SK-N-SH treated with all-trans-retinoic acid at 6 μM for 48 hours (cell line): Measurements from ENCODE around the gene LYPD3.

Experiments used
- ARNTL ChIP-seq: fragments of 450-650 bp; formaldehyde crosslinking; IDR thresholded peaks from 2 replicates; pipeline ENCODE4 v1.5.0; 2020; ENCODE audit warnings: low read depth, mild to moderate bottlenecking, moderate library complexity, borderline replicate concordance
- BACH2 ChIP-seq: fragments of 250-450 bp; sonication (Bioruptor Pico); IDR thresholded peaks from 2 replicates; pipeline ENCODE4 v1.9.0; 2021; ENCODE audit warnings: mild to moderate bottlenecking, borderline replicate concordance
- CSDC2 ChIP-seq: fragments of 250-450 bp; sonication (Bioruptor Pico); IDR thresholded peaks from 2 replicates; pipeline ENCODE4 v1.5.0; 2020; ENCODE audit warnings: mild to moderate bottlenecking, moderate library complexity
- GLIS3 ChIP-seq: fragments of 250-450 bp; sonication (Bioruptor Pico); IDR thresholded peaks from 2 replicates; pipeline ENCODE4 v1.5.0; 2020; ENCODE audit warnings: mild to moderate bottlenecking, moderate library complexity
- ISL1 ChIP-seq: fragments of 250-450 bp; sonication (Bioruptor Pico); IDR thresholded peaks from 2 replicates; pipeline ENCODE4 v2.1.2; 2022; ENCODE audit warnings: mild to moderate bottlenecking, moderate library complexity
- OSR1 ChIP-seq: fragments of 250-450 bp; sonication (Bioruptor Pico); IDR thresholded peaks from 2 replicates; pipeline ENCODE4 v1.8.0; 2022; ENCODE audit warnings: moderate library complexity, mild to moderate bottlenecking, inconsistent platforms
- RARB ChIP-seq: fragments of 250-450 bp; sonication (Bioruptor Pico); IDR thresholded peaks from 2 replicates; pipeline ENCODE4 v1.8.0; 2021; ENCODE audit warnings: mild to moderate bottlenecking, moderate library complexity
- TOX ChIP-seq: fragments of 250-450 bp; sonication (Bioruptor Pico); IDR thresholded peaks from 2 replicates; pipeline ENCODE4 v1.8.0; 2021; ENCODE audit warnings: mild to moderate bottlenecking, moderate library complexity, borderline replicate concordance
- ZFP3 ChIP-seq: fragments of 250-450 bp; sonication (Bioruptor Pico); IDR thresholded peaks from 2 replicates; pipeline ENCODE4 v1.5.0; 2020; ENCODE audit warnings: mild to moderate bottlenecking, moderate library complexity
- ZFP30 ChIP-seq: fragments of 450-650 bp; formaldehyde crosslinking; IDR thresholded peaks from 2 replicates; pipeline ENCODE4 v1.5.0; 2022; ENCODE audit warnings: mild to moderate bottlenecking, moderate library complexity

DNA sequence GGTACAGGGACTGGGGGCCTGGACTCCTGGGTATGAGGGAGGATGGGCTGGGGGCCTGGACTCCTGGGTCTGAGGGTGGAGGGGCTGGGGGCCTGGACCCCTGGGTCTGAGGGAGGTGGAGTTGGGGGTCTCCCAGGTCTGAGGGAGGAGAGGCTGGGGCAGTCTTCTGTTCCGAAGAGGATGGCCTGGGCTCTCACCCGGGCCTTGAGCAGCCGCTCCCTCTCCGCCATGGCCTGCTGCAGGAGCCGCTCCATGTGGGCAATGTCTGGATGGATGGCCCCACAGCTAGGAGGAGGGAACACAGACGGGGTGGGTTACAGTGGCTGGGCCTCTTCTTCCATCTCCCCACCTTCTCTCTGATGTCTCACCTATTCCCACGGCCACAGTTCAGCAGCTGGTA lies 21.0 kb upstream of the LYPD3 start:
- no peak for TF ChIP-seq ZFP30
- TF ChIP-seq ZFP3 (CRISPR knock-in tag) = no peak
- no peak for TF ChIP-seq OSR1 (CRISPR knock-in tag)
- TF ChIP-seq CSDC2 (CRISPR knock-in tag) = no peak
- no peak for TF ChIP-seq TOX (CRISPR knock-in tag)
- no peak for TF ChIP-seq RARB (CRISPR knock-in tag)
- no peak for TF ChIP-seq BACH2
- no peak for TF ChIP-seq GLIS3
- no peak for TF ChIP-seq ARNTL
- TF ChIP-seq ISL1 (CRISPR knock-in tag) = no peak
